ENCODE results near the gene CCDC88A.
"Not testable (repeated sequence)": the region's sequence is repeated elsewhere in the genome, so short reads cannot be mapped to it uniquely, and the experiment has no call there.

CCDC88A gene

DNA sequence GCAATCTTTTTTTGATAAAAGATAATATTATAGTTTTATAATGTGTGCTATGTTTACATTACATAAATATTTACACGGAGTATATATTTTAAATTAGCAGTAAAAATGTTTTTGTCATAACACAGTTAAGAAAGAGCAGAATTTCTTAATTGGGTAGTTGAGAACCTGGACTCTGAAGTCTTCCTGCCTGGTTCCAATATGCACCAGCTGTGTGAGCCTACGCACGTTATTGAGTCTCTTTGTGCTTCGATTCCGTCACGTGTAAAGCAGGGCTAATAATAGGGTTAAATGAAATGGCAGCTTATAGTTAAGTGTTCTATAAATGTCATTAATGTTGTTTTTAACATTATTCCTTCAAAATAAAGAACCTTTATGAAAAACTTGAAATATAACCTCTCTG is 1.2 kb upstream of the CCDC88A start:
- no peak for DNase-seq

DNA sequence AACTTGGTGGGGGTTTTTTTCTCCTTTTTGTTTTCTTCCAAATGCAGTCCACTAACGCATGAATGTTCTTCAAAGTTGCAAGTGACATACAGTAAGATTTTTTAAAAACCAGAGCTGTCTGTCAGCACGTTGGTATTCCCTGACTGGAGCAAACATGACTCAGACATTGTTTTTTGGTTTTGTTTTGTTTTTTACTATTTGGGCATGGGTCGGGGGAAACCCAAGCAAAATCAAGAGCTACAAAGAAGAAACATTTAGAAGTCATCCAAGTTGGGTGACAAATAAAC is 726 bp upstream of the CCDC88A start:
- DNase-seq = no peak

DNA sequence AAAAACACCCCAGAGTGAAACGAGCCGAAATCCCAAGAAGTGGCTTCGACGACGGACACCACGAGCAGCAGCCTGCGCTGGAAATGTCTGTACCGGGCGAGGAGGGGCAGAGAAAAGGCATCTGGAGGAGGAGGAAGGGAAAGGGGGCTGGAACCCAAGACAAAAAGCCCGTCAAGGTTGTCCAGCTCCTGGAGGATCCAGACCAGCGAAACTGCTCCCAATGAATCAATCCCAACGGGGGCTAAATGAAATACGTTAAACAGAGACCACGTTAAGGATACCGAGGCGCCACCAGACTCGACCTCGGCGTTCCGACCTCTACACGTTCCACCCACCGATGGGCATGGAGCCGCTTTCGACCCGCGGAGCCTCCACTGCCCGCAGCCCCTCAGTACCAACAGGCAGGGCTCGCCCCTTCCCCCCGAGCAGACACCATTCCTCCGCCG is 400 bp downstream of the CCDC88A start:
- peak; percentile 52 for DNase-seq

DNA sequence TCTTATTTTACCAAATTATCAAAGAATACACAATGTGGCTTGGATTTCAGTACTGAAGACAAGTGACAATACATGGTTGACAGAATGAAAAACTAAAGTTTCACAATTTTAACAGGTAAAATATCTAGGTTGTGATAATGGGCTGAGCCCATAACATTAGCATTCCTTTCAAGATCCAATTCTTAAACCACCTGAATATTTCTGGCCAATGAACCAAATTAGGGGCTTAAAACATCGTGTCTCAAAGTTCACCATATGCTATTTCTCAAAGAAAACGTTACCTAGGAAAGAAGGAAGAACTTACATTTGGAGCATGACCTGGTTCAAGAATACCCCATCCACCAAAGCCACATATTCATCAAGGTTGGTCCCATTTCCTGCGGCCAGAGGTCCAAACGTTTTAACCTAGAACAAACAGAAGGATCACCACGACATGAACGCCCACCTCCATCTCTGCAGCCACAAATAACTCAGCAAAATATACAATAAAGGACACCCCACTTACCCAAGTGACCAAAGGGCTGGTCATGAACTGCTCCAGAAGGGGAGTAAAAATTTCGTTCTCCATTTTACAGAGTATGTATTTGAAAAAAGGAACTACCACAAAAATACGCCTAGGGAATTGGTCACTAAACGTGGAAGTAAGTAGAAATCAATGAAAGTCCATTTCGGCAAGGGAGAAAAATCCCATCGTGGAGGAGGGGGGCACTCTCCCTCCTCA is 984 bp downstream of the CCDC88A start:
- peak; percentile 16 for DNase-seq

DNA sequence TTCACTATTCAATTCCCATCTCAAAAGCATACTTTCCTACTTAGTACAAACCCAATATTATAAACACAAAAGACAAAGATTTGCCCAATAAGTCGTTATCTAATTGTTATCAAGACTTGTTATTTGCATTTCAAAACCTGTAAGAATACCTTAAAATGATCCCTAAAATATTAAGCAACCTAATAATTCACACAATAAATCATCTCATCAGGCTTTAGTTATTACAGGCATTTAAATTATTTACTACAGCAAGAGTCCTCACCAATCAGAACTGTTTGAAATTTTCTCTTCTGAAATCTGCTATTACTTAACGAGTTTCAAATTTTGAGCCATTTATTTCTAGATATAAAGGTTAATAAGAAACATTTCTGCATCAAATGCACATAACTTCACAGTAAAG is 1.6 kb downstream of the CCDC88A start:
- DNase-seq = no peak

DNA sequence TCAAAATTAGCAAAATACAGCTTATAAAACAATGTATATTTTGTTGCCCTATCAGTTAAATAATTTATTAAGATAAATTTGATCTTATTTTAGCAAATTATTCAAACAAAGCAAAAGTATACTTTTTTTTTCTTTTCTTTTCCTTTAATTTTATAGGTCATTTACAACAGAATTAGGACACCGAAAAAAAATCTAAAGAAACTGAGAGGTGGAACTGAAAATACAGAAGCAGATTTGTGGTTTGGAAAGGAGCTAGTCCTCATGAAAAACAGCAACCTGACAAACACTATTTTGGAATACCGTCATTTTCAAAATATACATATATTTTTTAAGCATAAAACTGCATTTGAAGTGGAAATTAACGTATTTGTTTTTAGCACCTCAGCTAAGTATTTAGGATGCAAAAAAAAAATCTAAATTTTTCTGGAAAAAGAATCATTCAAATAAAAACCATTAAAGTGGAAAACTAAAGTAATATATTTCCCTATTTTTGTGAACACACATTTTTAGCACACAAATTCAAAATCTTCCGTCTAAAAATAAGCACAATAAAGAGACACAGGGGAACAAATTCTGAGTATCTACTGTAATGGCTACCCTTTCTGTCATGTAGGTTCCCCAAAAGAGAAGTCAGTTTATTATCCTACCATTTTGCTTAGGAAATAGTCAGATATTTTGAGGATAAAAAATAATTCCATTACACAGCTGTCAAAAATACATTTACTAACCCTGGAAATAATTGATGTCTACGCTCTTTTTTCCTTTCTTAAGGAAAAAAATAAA is 2.7 kb downstream of the CCDC88A start:
- no peak for DNase-seq

DNA sequence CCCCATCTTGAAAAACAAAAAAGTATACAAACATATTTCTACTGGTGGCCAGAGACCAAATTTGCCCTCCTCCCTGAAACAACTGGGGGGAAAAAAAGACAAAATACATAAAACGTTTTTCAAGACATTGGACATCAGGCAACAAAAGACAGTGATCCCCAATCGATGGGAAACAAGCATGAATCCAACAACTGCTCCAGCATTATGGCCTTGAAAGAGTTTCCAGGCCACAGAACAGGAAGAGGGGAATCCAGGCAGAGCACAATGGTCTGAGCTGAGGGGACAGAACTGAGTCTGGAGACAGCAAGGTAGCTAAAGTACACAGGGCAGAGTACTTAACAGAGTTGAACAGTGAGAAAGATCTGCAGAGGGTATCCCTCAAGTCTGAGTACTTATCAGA is 4.4 kb downstream of the CCDC88A start:
- no peak for DNase-seq

DNA sequence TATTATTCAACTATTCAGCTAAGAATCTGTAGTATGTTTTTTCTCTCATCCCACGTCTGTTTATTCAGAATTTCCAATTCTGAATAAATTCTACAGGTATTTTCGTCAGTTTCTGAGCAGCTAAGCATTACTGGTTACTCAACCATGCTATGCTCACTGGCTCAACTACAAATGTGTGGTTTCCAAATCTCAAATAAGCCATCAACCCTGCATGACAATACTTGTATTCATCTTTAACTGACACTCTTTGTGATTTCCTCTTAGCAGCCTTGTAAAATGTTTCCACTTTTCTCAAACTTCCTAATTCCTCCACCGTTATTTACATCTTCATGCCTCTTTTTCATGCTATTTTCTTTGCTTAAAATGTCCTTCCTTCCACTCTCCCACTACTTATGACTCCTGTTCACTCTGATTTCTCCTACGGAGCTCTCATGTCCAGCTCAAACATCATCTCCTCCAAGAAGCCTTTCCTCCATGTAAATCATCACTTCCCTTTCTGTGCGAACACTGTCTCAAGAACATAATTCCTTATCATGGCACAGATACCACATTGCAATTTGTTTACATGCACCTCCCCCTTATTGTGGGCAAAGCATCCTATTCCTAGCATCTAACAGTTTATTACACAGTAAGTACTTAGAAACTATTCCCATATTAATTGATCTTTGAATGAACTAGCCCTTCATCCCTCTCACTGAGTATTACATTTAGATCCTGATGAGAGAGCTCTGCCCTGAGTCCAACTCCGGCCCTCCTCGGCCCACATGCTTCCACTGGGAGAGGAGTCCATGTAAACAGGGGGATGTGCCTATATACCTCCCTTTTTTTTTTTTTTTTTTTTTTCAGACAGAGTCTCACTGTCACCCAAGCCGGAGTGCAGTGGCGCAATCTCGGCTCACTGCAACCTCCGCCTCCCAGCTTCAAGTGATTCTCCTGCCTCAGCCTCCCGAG is 10.5 kb downstream of the CCDC88A start:
- no peak for DNase-seq

DNA sequence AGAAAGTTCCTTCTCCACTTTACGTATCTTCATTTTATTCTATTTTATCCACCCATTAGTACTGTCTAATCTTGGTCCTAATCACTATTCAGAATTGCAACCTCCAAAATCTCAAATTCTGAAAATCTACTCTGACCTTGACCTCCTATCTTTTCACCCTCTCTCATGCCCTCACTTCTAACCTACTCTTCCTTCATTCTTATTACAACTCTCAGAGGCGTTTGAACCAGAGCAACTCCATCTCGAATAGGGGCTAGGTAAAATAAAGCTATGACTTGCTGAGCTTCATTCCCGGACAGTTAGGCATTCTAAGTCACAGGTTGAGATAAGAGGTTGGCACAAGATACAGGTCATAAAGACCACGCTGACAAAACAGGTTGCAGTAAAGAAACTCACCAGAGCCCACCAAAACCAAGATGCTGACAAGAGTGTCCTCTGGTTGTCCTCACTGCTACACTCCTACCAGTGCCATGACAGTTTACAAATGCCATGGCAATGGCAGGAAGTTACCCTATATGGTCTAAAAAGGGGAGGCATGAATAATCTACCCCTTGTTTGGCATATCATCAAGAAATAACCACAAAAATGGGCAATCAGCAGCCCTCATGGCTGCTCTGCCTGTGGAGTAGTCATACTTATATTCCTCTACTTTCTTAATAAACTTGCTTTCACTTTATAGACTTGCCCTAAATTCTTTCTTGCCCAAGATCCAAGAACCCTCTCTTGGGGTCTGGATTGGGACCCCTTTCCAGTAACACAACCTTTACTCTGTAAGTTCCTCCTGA is 11.4 kb downstream of the CCDC88A start:
- DNase-seq = no peak

DNA sequence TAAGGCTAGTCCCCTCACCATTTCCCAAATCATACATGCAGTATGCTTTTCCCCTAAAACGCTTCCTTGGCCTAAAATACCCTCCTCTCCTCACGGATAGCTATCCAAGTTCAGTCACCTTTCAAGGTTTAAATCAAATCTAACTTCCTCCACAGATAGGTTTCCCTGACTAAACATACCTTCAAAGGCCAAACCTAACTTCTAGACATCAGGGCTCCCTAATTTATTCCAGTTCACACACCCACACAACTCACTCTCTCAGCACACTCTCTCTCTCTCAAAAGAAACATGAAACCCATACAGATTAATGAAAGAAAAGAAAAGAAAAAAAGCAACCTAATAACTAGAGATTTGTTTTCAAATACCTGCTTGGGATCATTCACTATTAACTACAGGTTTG is 14.5 kb downstream of the CCDC88A start:
- no peak for DNase-seq

DNA sequence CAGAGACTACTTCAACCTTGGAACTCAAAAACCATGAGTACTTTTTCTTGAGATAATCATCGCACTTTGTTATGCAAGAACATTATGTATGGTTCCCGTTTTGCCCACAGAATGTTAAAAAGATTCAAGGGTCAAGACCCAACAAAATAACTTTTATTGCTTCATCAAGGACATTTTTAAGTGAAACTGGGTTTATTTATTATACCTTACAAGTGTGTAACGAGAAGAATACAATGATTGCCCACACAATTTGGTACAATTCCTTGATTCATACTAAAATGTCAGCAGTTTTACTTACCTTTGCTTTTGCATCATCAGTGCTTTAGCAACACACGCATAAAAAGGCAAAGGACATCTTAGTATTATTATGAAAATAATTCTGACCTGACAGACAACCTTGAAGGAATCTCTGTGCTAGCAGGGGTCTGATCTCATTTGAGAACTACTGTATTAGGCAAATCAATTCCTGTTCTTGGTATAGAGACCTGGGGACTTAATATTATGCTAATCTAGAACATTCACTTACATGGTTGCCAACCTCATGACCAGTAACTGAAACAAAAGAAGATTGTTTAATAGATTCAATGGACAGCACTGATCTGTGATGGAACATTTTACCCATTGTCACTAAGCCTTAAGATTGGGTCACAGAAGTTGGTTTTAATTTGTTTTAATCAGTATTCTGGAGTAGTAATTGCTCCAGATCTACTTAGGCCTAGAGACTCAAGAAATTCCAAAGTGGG is 16.2 kb downstream of the CCDC88A start:
- DNase-seq = no peak

DNA sequence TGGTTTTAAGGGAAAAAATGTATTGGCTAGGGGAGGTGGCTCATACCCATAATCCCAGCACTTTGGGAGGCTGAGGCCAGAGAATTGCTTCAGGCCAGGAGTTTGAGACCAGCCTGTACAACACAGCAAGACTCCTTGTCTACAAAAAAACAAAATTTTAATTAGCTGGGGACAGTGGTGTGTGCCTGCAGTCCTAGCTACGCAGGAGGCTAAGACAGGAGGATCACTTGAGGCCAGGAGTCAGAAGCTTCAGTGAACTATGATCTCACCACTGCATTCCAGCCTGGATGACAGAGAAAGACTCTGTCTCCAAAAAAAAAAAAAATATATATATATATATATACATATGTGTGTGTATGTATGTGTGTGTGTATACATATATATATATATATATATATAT is 18.5 kb downstream of the CCDC88A start:
- no peak for DNase-seq

DNA sequence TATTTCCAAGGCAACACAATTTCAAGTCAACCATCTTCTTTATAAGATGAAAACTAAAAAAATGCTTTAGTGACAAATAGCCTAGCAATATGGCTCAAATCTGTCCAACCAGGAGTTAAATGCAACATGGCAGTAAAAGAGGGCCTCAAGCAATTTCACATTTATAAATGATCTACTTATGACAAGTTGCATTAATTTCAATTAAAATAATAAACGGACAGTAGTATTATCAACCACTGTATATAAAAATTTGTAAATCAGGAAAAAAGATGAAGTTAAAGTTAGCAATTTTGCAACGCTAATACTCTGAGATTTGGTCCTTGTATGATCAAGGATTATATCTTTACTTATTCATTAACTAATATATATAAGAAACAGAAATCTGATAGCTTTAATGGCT is 19.3 kb downstream of the CCDC88A start:
- no peak for DNase-seq

DNA sequence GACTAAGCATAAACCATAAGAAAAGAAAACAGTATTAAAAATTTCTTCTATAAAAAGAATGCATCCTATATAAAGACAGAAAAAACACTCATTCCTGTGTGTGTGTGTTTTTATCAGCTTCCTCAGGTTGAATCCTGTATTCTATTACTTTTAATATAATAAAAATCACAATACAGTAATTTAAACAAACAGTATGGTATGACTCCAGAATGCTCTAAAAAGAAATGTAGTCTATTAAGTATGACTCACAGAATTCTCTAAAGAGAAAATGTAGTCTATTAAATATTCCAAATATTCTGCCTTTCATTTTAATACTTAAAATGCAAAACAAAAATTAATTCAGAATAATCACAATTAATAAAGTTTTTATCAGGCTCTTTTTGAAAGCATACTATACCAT is 19.8 kb downstream of the CCDC88A start:
- no peak for DNase-seq

DNA sequence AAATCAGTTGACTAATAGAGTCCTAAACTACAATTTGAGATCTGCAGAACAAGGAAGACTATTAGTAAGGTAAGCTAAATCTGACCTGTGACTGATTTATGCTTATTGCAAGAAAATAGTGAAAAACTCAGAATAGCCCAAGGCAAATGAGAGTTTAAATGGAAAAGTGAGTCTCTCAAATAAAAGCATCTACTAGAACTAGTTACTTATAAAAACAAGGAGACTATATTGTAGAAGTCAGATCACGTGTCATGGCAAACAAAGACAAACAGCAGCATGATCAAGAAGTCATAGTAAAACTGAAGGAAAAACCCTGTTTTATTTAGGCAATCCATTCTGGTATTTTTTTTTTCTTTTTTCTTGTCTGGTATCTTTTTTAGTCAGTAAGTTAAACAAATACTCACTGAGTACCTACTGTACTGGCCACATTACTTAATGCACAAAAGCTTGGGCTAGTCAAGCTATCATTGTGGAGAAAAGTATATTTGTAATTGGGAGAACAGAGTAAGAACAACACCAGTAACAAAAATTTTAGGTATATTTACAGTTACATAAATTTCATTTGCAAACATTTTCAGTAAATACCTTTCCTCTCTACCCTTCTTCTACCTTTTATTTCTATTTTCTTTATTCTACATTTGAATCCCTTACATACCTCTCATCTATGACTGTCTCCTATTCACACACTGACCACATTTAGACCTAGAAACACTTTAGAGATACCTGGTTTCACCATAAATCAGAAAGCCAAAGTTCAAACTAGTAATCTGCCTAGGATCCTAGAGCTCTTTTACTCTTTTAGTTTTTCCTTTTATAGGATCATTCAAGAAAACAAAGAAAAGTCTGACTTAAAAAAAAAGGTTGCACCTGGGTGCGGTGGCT is 23.7 kb downstream of the CCDC88A start:
- DNase-seq = no peak

DNA sequence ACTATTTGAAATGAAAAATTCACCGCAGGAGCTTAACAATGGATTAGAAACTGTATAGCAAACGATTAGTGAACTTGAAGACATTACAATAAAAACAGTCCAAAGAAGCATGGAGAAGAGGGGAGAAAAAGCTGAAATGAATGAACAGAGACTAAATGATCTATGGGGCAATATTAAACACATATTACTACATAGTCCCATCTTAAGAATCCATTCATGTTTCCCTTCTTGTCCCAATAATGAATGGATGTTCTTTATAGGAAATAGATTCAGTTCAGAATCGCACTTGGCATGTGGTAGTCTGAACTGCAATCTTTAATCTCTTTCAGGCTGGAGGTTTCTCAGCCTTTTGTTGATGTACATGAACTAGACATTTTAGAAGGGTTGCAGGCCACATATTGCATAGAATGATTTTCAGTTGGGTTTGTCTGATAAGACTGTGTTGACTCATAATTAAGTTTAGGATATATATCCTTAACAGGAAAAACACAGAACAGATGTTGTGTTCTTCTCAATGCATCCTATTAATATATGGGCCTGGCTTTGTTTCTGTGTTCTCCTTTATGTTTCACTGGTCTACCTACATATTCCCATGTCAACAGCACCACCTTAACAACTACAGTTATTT is 27.9 kb downstream of the CCDC88A start:
- DNase-seq = no peak

DNA sequence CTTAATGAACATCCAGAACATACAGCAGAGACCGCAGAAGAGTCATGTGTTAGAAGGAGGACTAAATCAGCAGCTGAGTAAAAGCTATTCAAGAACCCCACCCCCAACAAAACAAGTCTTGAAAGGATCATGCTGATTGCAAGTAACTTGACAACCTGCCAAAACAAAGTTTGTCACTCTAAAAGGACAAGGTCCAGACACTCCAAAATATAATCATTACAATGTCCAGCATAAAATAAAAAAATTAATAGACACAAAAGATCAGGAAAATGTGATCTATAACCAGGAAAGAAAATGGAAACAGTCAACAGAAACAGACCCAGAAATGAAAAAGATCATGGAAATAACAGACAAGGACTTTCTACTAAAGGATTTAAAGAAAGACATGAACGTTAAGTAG is 28.5 kb downstream of the CCDC88A start:
- DNase-seq = no peak

DNA sequence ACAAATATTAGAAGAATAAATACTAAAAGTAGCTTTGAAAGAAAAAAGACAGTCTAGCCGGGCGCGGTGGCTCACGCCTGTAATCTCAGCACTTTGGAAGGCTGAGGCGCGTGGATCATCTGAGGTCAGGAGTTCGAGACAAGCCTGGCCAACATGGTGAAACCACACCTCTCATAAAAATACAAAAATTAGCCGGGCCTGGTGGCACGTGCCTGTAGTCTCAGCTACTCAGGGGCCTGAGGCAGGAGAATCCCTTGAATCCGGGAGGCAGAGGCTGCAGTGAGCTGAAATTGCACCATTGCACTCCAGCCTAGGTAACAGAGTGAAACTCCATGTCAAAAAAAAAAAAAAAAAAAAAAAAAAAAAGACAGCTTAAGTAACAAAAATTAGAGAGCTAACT is 34.1 kb downstream of the CCDC88A start:
- DNase-seq = not testable (repeated sequence)

DNA sequence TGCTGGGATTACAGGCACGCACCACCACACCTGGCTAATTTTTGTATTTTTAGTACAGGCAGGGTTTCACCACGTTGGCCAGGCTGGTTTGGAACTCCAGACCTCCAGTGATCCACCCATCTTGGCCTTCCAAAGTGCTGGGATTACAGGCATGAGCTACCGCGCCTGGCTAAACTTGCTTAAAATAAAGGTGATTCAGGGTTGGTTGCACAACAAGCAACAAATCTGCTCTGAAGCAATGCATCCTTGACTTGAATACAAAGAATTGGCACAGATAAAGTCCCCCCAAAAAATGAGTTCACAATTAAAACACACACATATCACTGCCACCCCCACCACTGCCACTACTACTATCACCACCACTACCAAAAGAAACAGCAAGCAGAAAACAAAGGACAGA is 34.9 kb downstream of the CCDC88A start:
- DNase-seq = no peak

DNA sequence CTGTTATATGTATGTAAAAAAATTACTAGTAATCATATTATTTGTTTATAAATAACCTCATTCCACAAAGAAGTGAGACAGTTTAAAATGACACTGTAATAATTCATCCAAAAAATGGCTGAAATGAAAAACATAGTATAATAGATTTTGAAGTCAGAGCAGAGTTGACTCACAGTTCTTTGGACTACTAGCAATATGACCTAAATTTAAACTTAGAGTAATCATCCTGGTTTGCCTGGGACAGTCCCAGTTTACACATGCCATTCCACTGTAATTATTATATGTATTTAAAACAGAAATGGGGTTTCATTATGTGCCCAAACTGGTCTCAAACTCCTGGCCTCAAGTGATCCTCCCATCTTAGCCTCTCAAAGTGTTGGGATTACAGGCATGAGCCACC is 48.3 kb downstream of the CCDC88A start:
- no peak for DNase-seq

DNA sequence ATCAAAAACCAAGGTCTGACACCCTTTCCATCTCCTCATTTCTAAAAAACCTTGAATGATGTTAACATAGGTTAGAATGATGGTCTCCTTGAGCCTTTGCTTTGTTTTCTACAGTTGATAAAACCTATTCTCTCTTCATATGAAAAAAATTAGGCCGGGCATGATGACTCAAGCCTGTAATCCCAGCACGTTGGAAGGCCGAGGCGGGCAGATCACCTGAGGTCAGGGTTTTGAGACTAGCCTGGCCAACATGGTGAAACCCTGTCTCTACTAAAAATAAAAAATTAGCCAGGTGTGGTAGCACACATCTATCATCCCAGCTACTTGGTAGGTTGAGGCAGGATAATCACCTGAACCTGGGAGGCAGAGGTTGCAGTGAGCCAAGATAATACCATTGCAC is 49.4 kb downstream of the CCDC88A start:
- DNase-seq = no peak
